Measurements from ENCODE around the gene JAG2.

DNA sequence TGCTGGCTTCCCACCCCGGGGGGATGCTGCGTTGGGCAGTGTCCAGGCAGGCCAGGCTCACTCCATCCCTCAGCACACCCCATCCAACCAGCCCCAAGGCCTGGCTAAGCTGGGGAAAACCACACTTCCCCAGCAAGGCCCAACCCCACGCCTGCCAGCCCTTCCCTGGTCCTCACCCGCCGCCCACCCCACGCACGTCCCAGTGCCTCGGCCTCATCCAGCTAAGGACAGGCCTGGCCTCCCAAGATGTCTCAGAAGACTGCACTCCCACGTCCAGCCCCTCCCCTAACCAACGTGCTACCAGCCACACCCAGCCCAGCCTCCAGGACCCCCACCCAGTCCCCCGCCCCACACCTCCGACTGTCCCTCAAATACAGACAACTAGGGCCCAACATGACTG lies 9.8 kb downstream of the JAG2 start:
- TF ChIP-seq ZNF274 (IDR thresholded peaks at IDR 0.05; ENCODE audit: low read depth, low read length) (no peak), SUZ12 (IDR thresholded peaks at IDR 0.05; ENCODE audit: extremely low read depth, insufficient read depth, insufficient read length) (no peak)
